ENCODE results near the gene PHRF1.

- TF ChIP-seq CTCF (IDR thresholded peaks at IDR 0.05) (no peak), POLR2A (IDR thresholded peaks at IDR 0.05) (no peak)
Observed at GRCh38 chr11:581342-581741, 5.1 kb downstream of the PHRF1 start.

All from upper lobe of left lung (tissue), 4 donors.